ENCODE results near the gene CDON.

CDON gene

DNA sequence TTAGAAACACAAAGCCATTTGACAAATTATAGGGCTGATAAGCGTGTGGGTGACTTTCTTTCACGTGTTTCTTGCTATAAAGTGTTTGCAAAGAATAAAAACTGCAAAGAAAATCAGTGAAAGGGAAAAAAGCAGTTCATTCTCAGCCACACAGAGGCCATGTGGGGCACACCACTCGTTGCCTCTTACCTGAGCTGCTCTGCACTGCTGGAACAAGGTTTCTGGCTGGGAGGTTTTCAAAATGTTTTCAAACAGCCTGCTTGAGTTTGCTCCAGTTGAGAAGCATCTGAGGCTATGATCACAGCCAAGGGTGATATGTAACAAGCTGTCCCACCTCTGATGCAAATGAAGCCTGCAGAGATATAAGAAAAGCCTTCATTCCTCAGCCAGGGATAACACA lies 131.6 kb downstream of the CDON start:
- TF ChIP-seq EZH2 (IDR thresholded peaks at IDR 0.05; ENCODE audit: borderline replicate concordance, low read length): no peak
- TF ChIP-seq, protein P1, sequence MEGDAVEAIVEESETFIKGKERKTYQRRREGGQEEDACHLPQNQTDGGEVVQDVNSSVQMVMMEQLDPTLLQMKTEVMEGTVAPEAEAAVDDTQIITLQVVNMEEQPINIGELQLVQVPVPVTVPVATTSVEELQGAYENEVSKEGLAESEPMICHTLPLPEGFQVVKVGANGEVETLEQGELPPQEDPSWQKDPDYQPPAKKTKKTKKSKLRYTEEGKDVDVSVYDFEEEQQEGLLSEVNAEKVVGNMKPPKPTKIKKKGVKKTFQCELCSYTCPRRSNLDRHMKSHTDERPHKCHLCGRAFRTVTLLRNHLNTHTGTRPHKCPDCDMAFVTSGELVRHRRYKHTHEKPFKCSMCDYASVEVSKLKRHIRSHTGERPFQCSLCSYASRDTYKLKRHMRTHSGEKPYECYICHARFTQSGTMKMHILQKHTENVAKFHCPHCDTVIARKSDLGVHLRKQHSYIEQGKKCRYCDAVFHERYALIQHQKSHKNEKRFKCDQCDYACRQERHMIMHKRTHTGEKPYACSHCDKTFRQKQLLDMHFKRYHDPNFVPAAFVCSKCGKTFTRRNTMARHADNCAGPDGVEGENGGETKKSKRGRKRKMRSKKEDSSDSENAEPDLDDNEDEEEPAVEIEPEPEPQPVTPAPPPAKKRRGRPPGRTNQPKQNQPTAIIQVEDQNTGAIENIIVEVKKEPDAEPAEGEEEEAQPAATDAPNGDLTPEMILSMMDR (IDR thresholded peaks at IDR 0.05; ENCODE audit: low read length): no peak
- H3K9me2 ChIP-seq (ENCODE audit: low read depth, low read length): no peaks in the 10 kb centered on the region
- H3K36me3 ChIP-seq (ENCODE audit: insufficient read depth, low read length): no peaks in the 10 kb centered on the region
- no peaks in the 10 kb centered on the region for H3K27me3 ChIP-seq (ENCODE audit: insufficient read depth, low read length)
- H3K27ac ChIP-seq (ENCODE audit: low read depth, low read length, poor library complexity, severe bottlenecking): no peak overlapping the region
- H3K4me3 ChIP-seq (ENCODE audit: low read depth, low read length, poor library complexity, severe bottlenecking): no peak overlapping the region
- H3K9me3 ChIP-seq (ENCODE audit: low read length): no peaks in the 10 kb centered on the region
- H3K4me2 ChIP-seq (ENCODE audit: low read length): no peak overlapping the region
- H4K20me1 ChIP-seq (ENCODE audit: insufficient read depth, low read length): no peaks in the 10 kb centered on the region
- H2AFZ ChIP-seq (ENCODE audit: low read length): no peak overlapping the region
- H3F3A ChIP-seq (ENCODE audit: insufficient read depth, low read length): no peaks in the 10 kb centered on the region
- no peak overlapping the region for H3K9ac ChIP-seq (ENCODE audit: low read length)
- H3K4me1 ChIP-seq (ENCODE audit: insufficient read depth, low read length, severe bottlenecking): no peaks in the 10 kb centered on the region
- H3K79me2 ChIP-seq (ENCODE audit: insufficient read depth, low read length): no peaks in the 10 kb centered on the region

GRCh38 chr11:125930076-125930450 lies 132.6 kb downstream of the CDON start:
- no peaks in the 10 kb centered on the region for H3K9me2 ChIP-seq (ENCODE audit: low read depth, low read length)
- no peaks in the 10 kb centered on the region for H3K9me3 ChIP-seq (ENCODE audit: low read length)
- no peaks in the 10 kb centered on the region for H3K79me2 ChIP-seq (ENCODE audit: insufficient read depth, low read length)

GRCh38 chr11:125929445-125930075 lies 133.1 kb downstream of the CDON start:
- H3F3A ChIP-seq (ENCODE audit: insufficient read depth, low read length): no peaks in the 10 kb centered on the region
- no peak overlapping the region for H3K27ac ChIP-seq (ENCODE audit: low read depth, low read length, poor library complexity, severe bottlenecking)
- H4K20me1 ChIP-seq (ENCODE audit: insufficient read depth, low read length): no peaks in the 10 kb centered on the region
- H3K4me1 ChIP-seq (ENCODE audit: insufficient read depth, low read length, severe bottlenecking): no peaks in the 10 kb centered on the region
- no peaks in the 10 kb centered on the region for H3K36me3 ChIP-seq (ENCODE audit: insufficient read depth, low read length)
- H3K9me2 ChIP-seq (ENCODE audit: low read depth, low read length): no peaks in the 10 kb centered on the region
- H3K4me2 ChIP-seq (ENCODE audit: low read length): no peak overlapping the region
- H3K27me3 ChIP-seq (ENCODE audit: insufficient read depth, low read length): no peaks in the 10 kb centered on the region
- no peak overlapping the region for H3K4me3 ChIP-seq (ENCODE audit: low read depth, low read length, poor library complexity, severe bottlenecking)
- no peaks in the 10 kb centered on the region for H3K9me3 ChIP-seq (ENCODE audit: low read length)
- H3K9ac ChIP-seq (ENCODE audit: low read length): no peak overlapping the region
- no peaks in the 10 kb centered on the region for H3K79me2 ChIP-seq (ENCODE audit: insufficient read depth, low read length)
- TF ChIP-seq, protein P1 (IDR thresholded peaks at IDR 0.05; ENCODE audit: low read length): no peak
- TF ChIP-seq EZH2 (IDR thresholded peaks at IDR 0.05; ENCODE audit: borderline replicate concordance, low read length): no peak
- H2AFZ ChIP-seq (ENCODE audit: low read length): no peak overlapping the region

More at GRCh38 chr11:125930076-125930450, 132.6 kb downstream of the CDON start:
- Histone ChIP-seq H3F3A (ENCODE audit: insufficient read depth, low read length) (no peaks in the 10 kb centered on the region), H3K27me3 (ENCODE audit: insufficient read depth, low read length) (no peaks in the 10 kb centered on the region), H3K4me2 (ENCODE audit: low read length) (no peak overlapping the region), H4K20me1 (ENCODE audit: insufficient read depth, low read length) (no peaks in the 10 kb centered on the region), H3K36me3 (ENCODE audit: insufficient read depth, low read length) (no peaks in the 10 kb centered on the region), H2AFZ (ENCODE audit: low read length) (no peak overlapping the region), H3K4me3 (ENCODE audit: low read depth, low read length, poor library complexity, severe bottlenecking) (no peak overlapping the region), H3K9ac (ENCODE audit: low read length) (no peak overlapping the region), H3K4me1 (ENCODE audit: insufficient read depth, low read length, severe bottlenecking) (no peaks in the 10 kb centered on the region), H3K27ac (ENCODE audit: low read depth, low read length, poor library complexity, severe bottlenecking) (no peak overlapping the region)
- TF ChIP-seq, protein P1 (IDR thresholded peaks at IDR 0.05; ENCODE audit: low read length): no peak
- TF ChIP-seq EZH2 (IDR thresholded peaks at IDR 0.05; ENCODE audit: borderline replicate concordance, low read length): no peak
